WTC11 (cell line): ENCODE results near the gene SH3BGRL3. TPM values are rescaled to one million over a fixed set of nuclear protein-coding genes. Genes with fewer than 3 reads are reported as not detected.

ENCODE experiments used
- ATAC-seq: fragments of 200-7000 bp; cut with Tn5 transposase; 2 replicates; pipeline ENCODE4 v1.10.0; 2021; ENCODE audit warnings: mild to moderate bottlenecking, moderate library complexity
- CTCF ChIA-PET: fragments of 300-600 bp; sonication (Branson Sonifier 250); formaldehyde crosslinking; loops from one replicate; lab custom pipeline; 2021; ENCODE audit warnings: antibody characterized with exemption; lab: Charles Lee
- POLR2A ChIA-PET: fragments of 350-600 bp; sonication (Branson Sonifier 250); formaldehyde crosslinking; loops from one replicate; lab custom pipeline; 2021; ENCODE audit warnings: antibody characterized with exemption; lab: Charles Lee
- DNase-seq: peaks from one replicate; pipeline ENCODE4 v3.0.0; 2021; ENCODE audit warnings: low spot score
- H3K27ac Mint-ChIP-seq: 2 replicates; pipeline ENCODE4 v1.8.0; 2021; ENCODE audit warnings: mixed read lengths
- H3K27me3 Mint-ChIP-seq: 2 replicates; pipeline ENCODE4 v1.8.0; 2021; ENCODE audit warnings: low read depth, mild to moderate bottlenecking, moderate library complexity, mixed read lengths
- H3K36me3 Mint-ChIP-seq: 2 replicates; pipeline ENCODE4 v1.8.0; 2021; ENCODE audit warnings: mixed read lengths
- H3K4me1 Mint-ChIP-seq: 2 replicates; pipeline ENCODE4 v1.8.0; 2022; ENCODE audit warnings: mixed read lengths
- H3K4me3 Mint-ChIP-seq: 2 replicates; pipeline ENCODE4 v1.8.0; 2021; ENCODE audit warnings: mild to moderate bottlenecking, moderate library complexity, mixed read lengths
- H3K9me3 Mint-ChIP-seq: 2 replicates; pipeline ENCODE4 v1.8.0; 2021; ENCODE audit warnings: mixed read lengths
- CDX4 ChIP-seq: fragments of 250-450 bp; sonication (Bioruptor Pico); IDR thresholded peaks from 2 replicates; pipeline ENCODE4 v1.9.0; 2021; ENCODE audit warnings: moderate library complexity, mild to moderate bottlenecking, inconsistent platforms, borderline replicate concordance
- IRF2 ChIP-seq: sonication (generic); formaldehyde crosslinking; IDR thresholded peaks from 2 replicates; pipeline ENCODE4 v1.8.0; 2022; ENCODE audit warnings: low read depth, missing genetic modification reagents, borderline replicate concordance
- MYBL2 ChIP-seq: sonication (generic); formaldehyde crosslinking; IDR thresholded peaks from 2 replicates; pipeline ENCODE4 v1.8.1; 2023; ENCODE audit warnings: mild to moderate bottlenecking, moderate library complexity, missing genetic modification reagents
- NR2C2 ChIP-seq: sonication (generic); formaldehyde crosslinking; IDR thresholded peaks from 2 replicates; pipeline ENCODE4 v1.8.0; 2022; ENCODE audit warnings: mild to moderate bottlenecking, missing genetic modification reagents
- PRDM15 ChIP-seq: sonication (generic); formaldehyde crosslinking; IDR thresholded peaks from 2 replicates; pipeline ENCODE4 v1.8.0; 2022; ENCODE audit warnings: missing genetic modification reagents
- RORB ChIP-seq: fragments of 250-450 bp; sonication (Bioruptor Pico); IDR thresholded peaks from 2 replicates; pipeline ENCODE4 v1.9.0; 2021; ENCODE audit warnings: mild to moderate bottlenecking
- TEAD4 ChIP-seq: sonication (generic); formaldehyde crosslinking; IDR thresholded peaks from 2 replicates; pipeline ENCODE4 v1.8.0; 2022; ENCODE audit warnings: mild to moderate bottlenecking, missing genetic modification reagents
- TP53 ChIP-seq: sonication (generic); formaldehyde crosslinking; IDR thresholded peaks from 2 replicates; pipeline ENCODE4 v1.8.1; 2023; ENCODE audit warnings: mild to moderate bottlenecking, missing genetic modification reagents
- ZBTB21 ChIP-seq: sonication (generic); formaldehyde crosslinking; IDR thresholded peaks from 2 replicates; pipeline ENCODE4 v1.8.1; 2023; ENCODE audit warnings: mild to moderate bottlenecking, missing genetic modification reagents, borderline replicate concordance
- ZNF138 ChIP-seq: sonication (generic); formaldehyde crosslinking; conservative IDR thresholded peaks from 2 replicates; pipeline ENCODE4 v1.8.1; 2022; ENCODE audit warnings: mild to moderate bottlenecking, moderate library complexity, missing genetic modification reagents
- ZNF263 ChIP-seq: sonication (generic); formaldehyde crosslinking; IDR thresholded peaks from 2 replicates; pipeline ENCODE4 v1.8.1; 2022; ENCODE audit warnings: low read depth, mild to moderate bottlenecking, moderate library complexity, missing genetic modification reagents
- ZNF317 ChIP-seq: sonication (generic); formaldehyde crosslinking; IDR thresholded peaks from 2 replicates; pipeline ENCODE4 v1.8.1; 2023; ENCODE audit warnings: low read depth, mild to moderate bottlenecking, moderate library complexity, missing genetic modification reagents, borderline replicate concordance
- ZNF396 ChIP-seq: fragments of 250-450 bp; sonication (Bioruptor Pico); IDR thresholded peaks from 2 replicates; pipeline ENCODE4 v1.8.0; 2021; ENCODE audit warnings: mild to moderate bottlenecking, moderate library complexity, borderline replicate concordance
- ZNF416 ChIP-seq: fragments of 250-450 bp; sonication (Bioruptor Pico); IDR thresholded peaks from 2 replicates; pipeline ENCODE4 v1.9.0; 2021; ENCODE audit warnings: mild to moderate bottlenecking, inconsistent platforms
- ZNF423 ChIP-seq: fragments of 250-450 bp; sonication (Bioruptor Pico); IDR thresholded peaks from 2 replicates; pipeline ENCODE4 v2.1.2; 2022; ENCODE audit warnings: mild to moderate bottlenecking, moderate library complexity
- ZNF532 ChIP-seq: fragments of 250-450 bp; sonication (Bioruptor Pico); IDR thresholded peaks from 2 replicates; pipeline ENCODE4 v1.9.0; 2021; ENCODE audit warnings: mild to moderate bottlenecking, borderline replicate concordance
- total RNA-seq: library from RNA; stranded (reverse); gene quantifications from 3 replicates; pipeline ENCODE4 v1.2.3, GENCODE V29; 2021
- TF ChIP-seq, protein P1 (sequence below): sonication (generic); formaldehyde crosslinking; IDR thresholded peaks from 2 replicates; pipeline ENCODE4 v1.8.1; 2023; ENCODE audit warnings: mild to moderate bottlenecking, missing genetic modification reagents
- TF ChIP-seq, protein P2 (sequence below): sonication (generic); formaldehyde crosslinking; IDR thresholded peaks from 2 replicates; pipeline ENCODE4 v1.8.1; 2022; ENCODE audit warnings: mild to moderate bottlenecking, moderate library complexity, missing genetic modification reagents

Gene SH3BGRL3
- total RNA-seq, 1 experiment from 2014 or later: 70.8 TPM

DNA sequence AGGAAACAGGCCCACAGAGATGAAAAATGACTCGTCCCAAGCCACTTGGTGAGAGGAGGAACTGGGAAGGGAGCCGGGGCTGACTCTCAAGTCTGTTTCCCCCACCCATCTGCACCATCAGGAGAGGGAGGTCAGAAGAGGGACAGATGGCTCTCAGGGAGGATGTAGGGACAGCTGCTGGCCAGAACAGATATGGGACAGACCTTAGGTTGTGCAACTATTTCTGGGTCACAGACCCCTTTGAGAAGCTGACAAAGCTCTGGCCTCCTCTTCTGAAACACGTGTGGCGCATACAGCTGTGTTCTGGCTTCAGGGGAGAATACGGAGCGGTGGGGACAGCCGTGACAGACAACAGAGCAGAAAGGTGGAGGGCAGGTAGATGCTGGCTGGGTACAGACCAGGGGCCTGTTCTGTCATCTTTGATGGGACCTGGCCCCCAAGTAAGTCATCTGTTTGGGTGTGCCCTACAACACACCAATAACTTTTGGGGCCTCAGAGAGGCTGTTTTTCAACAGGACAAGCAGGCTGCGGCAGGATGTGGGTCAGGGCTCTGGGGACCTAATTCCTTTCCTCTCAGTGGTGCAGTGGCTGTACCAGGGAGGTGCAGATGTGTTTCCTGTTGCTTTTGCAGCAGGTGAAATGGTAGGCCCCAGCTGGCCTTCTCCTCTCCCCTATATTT, 7.3 kb downstream of the SH3BGRL3 start (continued):
- no peak for TF ChIP-seq ZNF532 (CRISPR knock-in tag)
- no peak for TF ChIP-seq TP53 (CRISPR knock-in tag)
- TF ChIP-seq, protein P1, sequence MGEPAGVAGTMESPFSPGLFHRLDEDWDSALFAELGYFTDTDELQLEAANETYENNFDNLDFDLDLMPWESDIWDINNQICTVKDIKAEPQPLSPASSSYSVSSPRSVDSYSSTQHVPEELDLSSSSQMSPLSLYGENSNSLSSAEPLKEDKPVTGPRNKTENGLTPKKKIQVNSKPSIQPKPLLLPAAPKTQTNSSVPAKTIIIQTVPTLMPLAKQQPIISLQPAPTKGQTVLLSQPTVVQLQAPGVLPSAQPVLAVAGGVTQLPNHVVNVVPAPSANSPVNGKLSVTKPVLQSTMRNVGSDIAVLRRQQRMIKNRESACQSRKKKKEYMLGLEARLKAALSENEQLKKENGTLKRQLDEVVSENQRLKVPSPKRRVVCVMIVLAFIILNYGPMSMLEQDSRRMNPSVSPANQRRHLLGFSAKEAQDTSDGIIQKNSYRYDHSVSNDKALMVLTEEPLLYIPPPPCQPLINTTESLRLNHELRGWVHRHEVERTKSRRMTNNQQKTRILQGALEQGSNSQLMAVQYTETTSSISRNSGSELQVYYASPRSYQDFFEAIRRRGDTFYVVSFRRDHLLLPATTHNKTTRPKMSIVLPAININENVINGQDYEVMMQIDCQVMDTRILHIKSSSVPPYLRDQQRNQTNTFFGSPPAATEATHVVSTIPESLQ (CRISPR knock-in tag): no peak
- TF ChIP-seq ZNF416 (CRISPR knock-in tag): no peak
- no peak for TF ChIP-seq NR2C2 (CRISPR knock-in tag)

DNA sequence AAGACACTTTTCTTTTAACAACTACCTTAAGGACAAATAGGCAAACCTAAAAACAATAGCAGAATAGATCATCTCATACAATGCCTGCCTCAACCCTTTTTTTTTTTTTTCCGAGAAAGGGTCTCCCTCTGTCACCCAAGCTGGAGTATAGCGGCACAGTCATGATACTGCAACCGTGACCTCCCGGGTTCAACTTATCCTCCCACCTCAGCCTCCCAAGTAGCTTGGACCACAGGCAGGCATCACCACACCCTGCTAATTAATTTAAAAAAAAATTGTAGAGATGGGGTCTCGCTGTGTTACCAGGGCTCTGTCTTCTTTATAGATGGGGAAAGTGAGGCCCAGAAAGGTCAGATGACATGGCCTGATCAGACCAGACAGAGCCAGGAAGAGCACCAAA, 7.9 kb downstream of the SH3BGRL3 start:
- Mint-ChIP-seq H3K27ac (no peak overlapping the region), H3K4me1 (peaks cover 35% of the 10 kb centered on the region), H3K36me3 (no peaks in the 10 kb centered on the region), H3K4me3 (no peak overlapping the region), H3K9me3 (no peaks in the 10 kb centered on the region), H3K27me3 (no peaks in the 10 kb centered on the region; the same call in 1 of the 2 replicates)
- TF ChIP-seq ZNF396 (no peak), RORB (no peak)
- ATAC-seq (no peak), DNase-seq (no peak)
- ChIA-PET POLR2A (no interaction called here), CTCF (interaction anchor here (1.1 to 11.1 kb wide), 4 partner anchors 31 to 108 kb away, joined by 3 to 306 read pairs (median 9); partner anchors contain the start of genes CATSPER4 and CD52)

- Mint-ChIP-seq H3K36me3 (no peaks in the 10 kb centered on the region), H3K27ac (no peak overlapping the region), H3K4me3 (no peak overlapping the region)
- CTCF ChIA-PET: interaction anchor here (0.9 to 11.1 kb wide), 10 partner anchors 9 to 252 kb away, joined by 3 to 306 read pairs (median 4); partner anchors contain the start of genes CATSPER4, CD52, CEP85 and SH3BGRL3
- TF ChIP-seq ZNF423 (no peak), CDX4 (CRISPR knock-in tag) (no peak), ZBTB21 (CRISPR knock-in tag) (no peak), IRF2 (CRISPR knock-in tag) (no peak), ZNF317 (CRISPR knock-in tag) (no peak), ZNF138 (CRISPR knock-in tag) (no peak), MYBL2 (no peak), PRDM15 (CRISPR knock-in tag) (no peak), ZNF263 (no peak), TEAD4 (no peak)
- TF ChIP-seq, protein P2, sequence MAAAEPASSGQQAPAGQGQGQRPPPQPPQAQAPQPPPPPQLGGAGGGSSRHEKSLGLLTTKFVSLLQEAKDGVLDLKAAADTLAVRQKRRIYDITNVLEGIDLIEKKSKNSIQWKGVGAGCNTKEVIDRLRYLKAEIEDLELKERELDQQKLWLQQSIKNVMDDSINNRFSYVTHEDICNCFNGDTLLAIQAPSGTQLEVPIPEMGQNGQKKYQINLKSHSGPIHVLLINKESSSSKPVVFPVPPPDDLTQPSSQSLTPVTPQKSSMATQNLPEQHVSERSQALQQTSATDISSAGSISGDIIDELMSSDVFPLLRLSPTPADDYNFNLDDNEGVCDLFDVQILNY (CRISPR knock-in tag): no peak
- TF ChIP-seq, all 79 proteins: peak for 0
- no peak for DNase-seq
- Mint-ChIP-seq H3K4me1 (peaks cover 30% of the 10 kb centered on the region), H3K9me3 (no peaks in the 10 kb centered on the region), H3K27me3 (no peaks in the 10 kb centered on the region; the same call in 1 of the 2 replicates)
- POLR2A ChIA-PET: interaction anchor here (0.6 kb wide), 1 partner anchor 43 kb away, joined by 3 read pairs; no protein-coding TSS in a partner anchor
- no peak for ATAC-seq
Measured at GRCh38 chr1:26288311-26288941, 8.5 kb downstream of the SH3BGRL3 start.
